Measurements from ENCODE around the gene NUP205.
"Not testable (repeated sequence)": the region's sequence is repeated elsewhere in the genome, so short reads cannot be mapped to it uniquely, and the experiment has no call there.

The NUP205 gene

DNA sequence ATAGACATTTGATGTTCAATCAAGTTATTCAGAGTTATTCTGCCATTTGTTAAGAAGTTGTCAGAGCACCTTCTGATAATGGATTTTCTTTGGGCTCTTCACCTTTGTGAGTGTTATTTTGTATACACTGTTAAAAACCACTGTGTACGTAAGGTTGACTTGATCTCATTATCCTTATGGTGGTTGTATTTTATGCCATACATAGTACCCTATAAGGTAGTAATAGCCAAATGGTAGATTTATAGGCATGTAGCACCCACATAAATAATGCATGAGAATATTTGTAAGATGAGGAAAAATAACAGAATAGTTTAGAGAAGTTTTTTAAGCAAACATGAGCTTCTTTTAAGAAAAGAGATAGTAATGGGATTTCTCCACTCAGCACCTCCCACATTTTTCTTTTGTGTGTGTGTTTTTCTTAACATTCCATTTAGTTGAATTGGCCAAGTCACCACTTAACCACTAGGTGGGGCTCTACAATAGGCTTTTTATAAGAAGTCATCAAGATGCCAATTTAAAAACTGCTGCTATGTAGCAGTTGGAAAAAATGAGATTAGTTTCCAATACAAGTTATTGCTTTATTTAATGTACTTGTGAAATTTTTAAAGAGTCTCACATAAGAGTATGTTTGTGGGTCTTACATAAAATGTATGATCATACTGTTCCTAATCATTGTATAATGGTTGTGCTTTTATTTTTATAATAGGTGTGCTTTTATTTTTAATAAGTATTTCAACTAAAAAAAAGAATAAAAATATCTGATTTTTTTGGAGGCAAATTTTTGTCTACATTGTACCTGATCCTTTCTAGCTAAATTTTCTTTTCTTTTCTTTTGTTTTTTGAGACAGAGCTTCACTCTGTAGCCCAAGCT is 63.5 kb downstream of the NUP205 start:
- DNase-seq: peak; percentile 54

DNA sequence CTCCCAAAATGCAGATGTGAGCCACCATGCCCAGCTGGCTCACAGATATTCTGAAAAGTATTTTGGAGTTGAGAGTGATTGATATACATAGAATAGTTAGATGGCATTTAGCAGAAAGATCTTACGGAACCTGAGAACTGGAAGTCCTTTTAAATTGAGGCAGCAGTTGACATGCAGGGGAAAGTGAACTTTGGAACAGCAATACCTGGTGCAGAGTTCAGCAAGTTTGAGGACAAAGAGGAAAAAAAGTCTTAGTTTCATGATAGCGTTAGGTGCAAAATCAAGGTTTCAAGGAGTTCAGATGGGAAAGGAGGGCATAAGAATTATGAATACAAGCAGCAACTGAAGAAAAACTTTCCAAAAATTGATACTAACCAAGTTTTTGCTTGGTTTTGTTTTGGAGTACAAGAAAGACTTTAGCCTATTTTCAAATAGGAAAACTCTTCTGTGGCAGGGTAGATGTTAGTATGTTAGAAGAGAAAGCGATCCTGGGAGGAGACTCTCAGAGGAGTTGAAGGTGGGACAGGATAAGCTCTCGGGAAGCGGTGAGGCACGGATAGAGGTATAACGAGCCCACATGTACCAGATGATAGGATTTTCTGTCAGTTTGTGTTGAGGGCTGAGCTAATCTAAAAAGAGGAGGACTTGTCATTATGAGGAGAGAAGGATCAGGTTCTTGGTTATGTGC is 76.6 kb downstream of the NUP205 start:
- no peak for DNase-seq

DNA sequence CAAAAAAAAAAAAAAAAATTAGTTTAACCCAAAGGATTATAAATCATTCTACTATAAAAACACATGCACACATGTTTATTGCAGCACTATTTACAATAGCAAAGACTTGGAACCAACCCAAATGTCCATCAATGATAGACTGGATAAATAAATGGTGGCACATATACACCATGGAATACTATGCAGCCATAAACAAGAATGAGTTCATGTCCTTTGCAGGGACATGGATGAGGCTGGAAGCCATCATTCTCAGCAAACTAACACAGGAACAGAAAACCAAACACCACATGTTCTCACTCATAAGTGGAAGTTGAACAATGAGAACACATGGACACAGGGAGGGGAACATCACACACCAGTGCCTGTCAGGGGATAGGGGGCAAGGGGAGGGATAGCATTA is 82.0 kb downstream of the NUP205 start:
- DNase-seq: not testable (repeated sequence)

DNA sequence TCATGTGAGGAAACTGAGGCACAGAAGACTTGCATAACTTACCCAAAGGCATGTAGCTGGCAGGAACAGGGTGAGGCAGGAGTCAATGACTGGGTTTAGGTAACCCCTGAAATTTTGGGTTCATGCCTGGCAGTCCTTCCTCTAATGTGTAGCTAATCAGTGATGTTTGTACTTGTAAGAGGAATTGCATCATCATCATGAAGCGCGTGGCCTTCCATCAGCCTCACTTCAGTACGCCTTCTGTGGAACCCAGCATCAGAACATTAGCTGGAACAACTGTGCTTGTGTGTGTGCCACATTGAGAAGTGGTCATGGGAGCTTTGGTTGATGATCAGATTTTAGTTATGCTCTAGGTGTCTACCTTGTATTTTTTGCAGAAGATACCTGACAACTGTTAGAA is 86.4 kb downstream of the NUP205 start:
- DNase-seq: no peak

DNA sequence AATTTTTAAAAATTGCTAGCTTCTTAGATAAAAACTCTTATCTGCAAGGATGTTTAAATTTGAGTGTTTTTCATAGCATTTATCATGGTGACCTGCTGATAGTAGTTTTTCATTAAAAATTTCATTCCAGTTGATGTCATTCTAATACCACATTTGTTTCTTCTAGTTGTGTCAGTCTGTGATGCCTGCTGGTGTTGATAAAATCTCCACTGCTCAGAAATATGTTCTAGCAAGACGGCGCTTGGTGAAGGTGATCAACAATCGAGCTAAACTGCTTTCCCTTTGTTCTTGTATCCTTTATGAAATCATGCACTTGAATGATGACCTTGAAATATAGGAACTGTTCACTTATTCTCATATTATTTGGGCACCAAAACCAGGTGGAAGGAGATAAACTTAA is 87.0 kb downstream of the NUP205 start:
- no peak for DNase-seq

DNA sequence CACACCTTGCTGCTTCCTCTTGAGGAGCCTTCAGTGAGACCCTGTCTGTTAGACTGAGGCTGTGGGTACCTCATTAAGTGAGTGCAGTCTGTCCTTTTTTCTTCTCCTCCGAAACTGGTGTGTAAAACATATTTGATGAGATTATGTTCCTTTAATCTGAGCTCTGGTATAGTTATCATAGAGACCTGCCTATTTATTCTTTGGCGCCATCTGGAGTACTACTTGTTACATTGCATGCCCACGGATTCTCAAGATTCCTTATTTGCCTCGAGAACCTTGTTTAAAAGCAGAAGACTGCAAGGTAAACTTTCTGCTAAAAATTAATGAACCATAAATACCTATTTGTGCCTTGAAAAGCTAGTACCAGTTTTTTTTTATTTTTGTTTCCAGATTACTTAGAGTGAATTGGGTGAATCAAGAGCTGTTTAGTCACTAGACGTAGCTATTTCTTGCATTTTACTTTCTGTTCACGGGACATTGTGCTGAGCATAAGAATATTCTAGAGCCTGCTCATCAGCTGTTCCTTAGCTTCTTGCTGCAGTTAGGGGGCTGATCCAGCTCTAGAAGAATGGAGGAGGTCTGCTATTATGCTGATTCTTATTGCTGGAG is 87.7 kb downstream of the NUP205 start:
- peak; percentile 44 for DNase-seq

DNA sequence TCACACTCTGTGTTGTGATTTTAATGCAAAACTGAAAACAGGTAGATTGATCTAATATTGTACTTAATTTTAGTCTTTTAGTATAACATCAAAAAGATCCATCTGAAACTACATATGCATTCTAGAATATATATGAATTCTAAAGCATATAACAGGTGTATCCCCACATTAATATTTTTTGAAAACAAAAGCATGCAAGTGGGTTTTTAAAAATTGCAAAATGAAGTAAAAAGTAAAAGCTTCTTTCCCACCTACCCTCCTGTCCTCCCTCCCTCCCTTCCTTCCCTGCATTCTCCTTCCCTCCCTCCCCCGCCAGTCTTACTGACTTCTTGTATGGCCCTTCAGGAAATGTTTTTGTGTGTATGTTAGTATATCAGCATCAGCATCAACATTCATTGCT is 90.0 kb downstream of the NUP205 start:
- DNase-seq: no peak

DNA sequence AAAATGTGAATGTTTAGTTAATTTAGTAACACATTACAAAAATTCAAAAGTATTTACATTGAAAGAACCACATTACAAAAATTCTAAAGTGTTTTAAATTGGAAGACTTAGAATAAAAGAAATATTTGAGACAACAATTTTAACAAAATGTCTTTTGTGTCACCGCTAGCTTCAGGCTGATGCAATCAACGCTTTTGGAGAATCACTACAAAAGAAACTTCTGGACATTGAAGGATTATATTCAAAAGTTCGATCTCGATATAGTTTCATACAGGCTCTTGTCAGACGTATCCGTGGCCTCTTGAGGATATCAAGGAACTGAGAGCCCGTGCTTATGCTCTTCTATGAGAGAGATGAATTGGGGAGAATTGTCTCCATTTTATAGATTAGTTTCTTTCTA is 90.5 kb downstream of the NUP205 start:
- DNase-seq: no peak

DNA sequence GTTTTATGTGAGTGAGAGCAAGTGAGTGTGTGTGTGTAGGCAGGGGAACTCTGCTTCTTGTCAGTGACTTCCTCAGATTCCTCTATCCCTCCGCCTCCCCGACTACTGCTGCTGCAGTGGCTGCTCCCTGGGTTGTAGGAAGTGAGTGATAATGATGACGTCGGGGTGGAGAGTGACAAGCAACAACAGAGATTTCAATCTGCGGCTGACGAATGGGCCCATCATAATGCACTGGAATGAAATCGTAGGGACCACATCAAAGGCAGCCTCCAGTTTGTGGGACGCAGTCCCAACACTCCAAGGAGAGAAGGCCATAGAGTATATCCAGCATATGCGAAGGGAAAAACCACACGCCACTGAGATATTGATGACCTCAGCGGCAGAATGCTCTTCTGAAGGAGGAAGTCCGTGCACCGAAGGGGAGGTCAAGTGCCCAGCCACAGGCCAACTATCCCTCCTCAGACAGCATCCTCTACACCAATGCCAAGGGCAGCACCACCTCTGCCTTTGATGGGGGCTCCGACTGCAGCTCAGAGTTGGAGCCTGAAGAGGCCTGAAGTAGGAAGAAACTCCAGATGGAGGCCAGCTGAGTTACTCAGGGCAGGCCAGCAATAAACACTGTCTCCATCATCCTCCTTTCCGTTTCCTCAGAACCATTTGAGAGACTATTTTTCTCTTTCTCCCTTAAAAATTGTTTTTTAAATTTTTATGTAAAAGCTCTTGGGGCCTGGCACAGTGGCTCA is 93.3 kb downstream of the NUP205 start:
- DNase-seq: no peak

DNA sequence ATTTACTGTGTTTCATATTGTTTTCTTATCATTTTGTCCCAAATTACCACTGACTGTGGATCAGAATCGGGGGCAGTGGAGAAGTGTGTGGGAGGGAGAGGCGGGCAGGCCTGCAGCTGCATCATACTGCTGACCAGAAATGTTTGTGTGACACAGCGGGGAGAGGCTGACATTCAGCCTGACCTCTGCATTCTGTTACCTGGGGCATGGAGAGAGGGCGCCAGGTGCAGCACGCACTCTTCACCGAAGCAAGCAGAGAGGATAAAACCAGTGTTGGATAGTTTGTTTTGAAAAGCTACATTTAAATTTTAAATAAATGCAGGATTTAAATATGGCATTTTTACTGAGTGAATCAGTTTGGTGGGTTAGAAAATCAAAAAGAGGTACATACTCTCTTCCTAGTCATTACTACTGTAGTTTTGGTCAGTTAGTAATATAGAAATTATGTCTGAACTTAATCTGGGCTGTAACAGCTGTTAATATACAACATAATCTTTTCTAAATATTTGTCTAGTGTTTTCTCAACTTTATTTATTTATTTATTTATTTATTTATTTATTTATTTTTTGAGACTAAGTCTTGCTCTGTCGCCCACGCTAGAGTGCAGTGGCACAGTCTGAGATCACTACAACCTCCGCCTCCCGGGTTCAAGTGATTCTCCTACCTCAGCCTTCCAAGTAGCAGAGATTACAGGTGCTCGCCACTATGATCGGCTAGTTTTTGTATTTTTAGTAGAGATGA is 95.8 kb downstream of the NUP205 start:
- DNase-seq: no peak

DNA sequence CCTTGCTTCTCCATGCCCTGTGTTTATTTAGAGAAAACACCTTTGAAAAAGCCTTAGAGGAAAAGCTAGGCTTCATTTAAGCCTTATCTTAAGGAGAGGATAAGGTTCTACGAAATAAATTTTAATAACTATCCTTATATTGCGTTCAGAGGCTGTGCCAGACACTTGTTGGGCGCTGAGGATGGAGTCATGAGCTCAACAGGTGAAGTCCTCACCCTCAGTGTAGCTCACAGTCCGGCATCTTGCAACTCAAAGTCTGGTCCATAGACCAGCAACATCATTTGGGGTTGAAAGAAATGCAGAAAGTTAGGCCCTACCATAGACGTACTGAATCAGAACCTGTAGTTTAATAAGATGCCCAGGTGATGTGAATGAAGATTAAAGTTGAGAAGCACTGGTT is 100.8 kb downstream of the NUP205 start:
- DNase-seq: no peak

DNA sequence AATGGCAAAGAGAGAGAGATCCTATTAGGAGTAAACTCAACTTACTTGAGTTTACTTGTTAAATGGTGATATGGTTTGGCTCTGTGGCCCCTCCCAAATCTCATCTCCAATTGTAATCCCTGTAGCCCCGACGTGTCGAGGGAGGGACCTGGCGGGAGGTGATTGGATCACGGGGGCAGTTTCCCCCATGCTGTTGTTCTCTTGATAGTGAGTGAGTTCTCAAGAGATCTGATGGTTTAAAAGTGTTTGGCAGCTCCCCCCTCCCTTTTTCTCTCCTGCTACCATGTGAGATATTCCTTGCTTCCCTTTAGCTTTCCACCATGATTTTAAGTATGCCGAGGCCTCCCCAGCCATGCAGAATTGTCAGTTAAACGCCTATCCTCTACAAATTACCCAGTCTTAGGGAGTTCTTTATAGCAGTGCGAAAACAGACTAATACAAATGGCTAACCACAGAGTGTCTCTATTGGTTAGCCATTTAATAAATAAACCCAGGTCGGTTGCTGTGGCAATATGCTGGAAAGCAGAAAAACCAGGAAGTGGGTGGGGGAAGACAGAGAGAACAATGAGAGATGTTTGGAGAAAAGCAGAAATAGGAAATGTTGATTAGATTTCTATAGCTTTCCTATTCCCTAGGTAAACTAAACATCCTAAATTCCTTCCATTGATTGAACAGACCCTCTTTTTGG is 101.6 kb downstream of the NUP205 start:
- DNase-seq: no peak

DNA sequence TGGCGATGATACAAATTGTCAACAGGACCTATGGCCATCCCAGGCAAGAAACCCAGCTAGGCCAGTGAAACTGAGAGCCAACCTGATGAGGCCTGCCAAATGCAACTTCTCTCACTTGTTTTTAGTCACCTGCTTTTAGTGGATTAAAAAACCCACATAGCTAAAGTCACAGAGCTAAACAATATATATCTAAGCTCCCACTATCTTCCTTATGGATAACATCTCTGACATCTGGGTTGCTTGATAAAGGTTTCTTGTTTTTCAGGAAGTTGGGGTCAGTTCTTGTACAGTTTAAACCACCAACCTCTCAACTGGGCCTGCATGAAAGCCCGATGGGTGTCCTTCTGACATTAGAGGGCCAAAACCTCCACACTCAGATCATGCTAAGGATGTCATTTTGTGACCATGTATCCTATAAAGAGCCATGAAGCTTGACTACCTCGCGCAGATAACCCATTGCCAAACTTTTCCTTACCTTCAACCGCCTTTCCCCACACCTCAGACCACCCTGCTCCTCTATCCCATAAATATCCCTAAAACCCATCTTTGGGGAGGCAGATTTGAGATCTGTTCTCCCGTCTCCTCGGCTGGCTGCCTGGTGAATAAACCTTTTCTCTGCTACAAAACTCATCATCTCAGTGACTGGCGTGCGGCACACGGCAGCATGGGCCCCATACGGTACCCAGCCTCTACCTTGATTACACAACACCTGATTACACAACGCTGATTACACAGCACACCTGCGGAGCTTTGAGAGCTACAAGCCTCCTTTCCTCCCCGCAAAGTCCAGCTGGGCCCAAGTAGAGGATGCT is 103.8 kb downstream of the NUP205 start:
- peak; percentile 7 for DNase-seq

DNA sequence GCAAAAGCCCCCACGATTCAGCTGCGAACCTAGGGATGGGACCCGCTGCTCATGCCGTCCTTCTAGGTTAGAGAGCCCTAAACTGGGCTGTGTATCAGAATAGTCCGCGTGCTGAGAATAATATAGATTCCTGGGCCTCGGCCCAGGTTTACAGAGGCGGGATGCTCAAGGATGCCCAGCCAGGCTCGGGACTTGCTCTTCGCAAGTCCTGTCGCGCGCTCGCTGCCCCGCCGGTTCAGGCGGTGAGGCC is 104.3 kb downstream of the NUP205 start:
- no peak for DNase-seq

DNA sequence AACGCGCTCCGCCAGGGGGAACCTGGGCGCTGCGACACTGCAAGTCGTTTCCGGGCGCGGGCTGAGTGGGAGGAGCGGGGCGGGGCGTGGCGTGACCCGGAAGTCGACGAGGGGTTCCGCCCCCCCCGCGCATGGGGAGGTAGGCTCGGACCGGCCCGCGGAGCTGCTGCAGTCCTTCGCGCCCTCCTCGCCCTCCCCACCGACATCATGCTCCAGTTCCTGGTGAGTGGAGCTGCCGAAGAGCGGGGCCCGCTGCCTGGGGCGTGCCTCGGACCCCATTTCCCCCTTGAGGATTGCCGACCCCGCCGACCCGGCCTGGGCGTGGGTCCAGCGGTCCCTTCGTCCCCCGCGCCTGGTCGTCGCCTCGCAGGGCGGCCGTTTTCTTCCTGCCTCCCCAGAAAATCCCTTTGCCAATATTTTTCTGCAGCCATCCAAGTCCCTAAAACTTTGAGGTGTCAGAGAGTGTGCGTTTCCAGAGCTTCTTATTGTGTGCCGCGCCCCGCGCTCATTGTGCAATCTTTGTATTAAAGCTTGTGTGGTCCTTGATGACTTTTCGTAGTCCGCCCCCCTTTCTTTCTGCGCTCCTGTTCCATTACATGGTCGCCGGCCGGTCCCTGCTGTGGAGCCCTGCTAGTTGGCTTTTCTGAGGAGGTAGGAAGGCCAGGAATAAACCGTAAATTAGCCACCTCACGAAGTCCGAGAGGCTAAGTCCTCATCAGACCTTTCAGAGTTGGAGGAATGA is 104.8 kb downstream of the NUP205 start, which contains the start of gene STMP1:
Gene STMP1 (plus strand): TSS at position 142 of the 742 bp plus-strand sequence.
- DNase-seq: peak; percentile 97

DNA sequence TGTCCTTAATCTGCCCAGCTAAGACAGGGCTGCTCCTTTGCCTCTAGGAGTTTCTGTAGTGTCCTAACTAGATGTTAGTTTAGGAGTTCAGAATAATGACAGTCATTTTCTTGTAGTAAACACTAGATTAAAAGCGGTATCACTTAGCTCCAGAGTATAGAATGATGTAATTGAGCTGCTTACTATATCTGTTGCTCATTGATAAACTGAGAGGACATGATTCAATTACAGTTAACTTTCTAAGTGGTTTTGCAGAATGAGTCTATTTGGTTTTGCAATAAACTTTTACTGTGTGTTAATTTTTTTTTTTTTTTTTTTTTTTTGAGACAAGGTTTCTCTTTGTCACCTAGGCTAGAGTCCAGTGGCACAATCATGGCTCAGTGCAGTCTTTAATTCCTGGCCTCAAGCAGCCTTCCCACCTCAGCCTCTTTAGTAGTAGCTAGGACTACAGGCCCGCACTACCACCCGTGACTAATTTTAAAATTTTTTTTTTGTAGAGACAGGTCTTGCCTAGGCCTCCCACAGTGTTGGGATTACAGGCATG is 106.4 kb downstream of the NUP205 start:
- peak; percentile 71 for DNase-seq

DNA sequence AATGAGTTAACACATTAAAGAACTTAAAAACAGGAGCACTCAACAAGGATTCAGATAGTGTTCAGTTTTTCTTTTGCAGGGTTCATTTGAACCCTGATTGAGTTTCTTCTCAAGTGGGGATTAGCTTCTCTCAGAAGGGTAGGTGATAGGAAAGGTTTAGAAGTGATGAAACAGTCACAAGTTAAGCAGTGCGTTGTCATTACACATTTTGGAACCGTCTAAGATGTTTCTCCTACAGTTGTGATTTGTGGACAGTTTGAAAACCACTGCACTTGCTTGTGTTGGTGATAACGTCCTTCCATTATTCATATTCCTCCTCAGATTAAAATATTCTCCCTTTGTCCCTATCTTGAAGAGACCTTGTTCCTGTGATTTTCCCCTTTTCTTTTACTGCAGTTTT is 107.3 kb downstream of the NUP205 start:
- no peak for DNase-seq

DNA sequence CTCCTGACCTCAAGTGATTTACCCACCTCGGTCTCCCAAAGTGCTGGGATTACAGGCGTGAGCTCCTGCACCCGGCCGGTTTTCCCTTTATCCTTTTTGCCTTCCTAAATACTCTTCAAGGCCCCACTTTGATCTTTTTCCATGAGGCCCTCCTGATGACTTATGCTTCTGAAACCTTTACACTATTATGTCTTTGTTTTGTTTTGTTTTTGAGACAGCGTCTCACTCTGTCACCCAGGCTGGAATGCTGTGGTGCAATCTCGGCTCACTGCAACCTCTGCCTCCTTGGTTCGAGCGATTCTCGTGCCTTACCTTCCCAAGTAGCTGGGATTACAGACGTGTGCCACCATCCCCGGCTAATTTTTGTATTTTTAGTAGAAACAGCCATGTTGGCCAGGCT is 108.4 kb downstream of the NUP205 start:
- no peak for DNase-seq

DNA sequence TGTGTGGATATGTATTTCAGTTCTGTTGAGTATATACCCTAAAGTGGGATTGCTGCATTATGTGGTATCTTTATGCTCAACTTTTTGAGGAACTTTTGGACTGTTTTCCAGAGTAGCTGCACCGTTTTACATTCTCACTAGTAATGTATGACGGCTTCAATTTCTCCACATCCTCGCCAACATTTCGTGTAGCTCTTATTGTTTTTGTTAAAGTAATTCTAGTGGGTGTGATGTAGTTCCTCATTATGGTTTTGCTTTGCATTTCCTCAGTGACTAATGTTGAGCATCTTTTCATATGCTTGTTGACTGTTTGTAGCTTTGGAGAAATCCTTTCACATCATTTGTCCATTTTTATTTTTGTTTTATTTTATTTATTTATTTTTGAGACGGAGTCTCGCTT is 109.1 kb downstream of the NUP205 start:
- no peak for DNase-seq

DNA sequence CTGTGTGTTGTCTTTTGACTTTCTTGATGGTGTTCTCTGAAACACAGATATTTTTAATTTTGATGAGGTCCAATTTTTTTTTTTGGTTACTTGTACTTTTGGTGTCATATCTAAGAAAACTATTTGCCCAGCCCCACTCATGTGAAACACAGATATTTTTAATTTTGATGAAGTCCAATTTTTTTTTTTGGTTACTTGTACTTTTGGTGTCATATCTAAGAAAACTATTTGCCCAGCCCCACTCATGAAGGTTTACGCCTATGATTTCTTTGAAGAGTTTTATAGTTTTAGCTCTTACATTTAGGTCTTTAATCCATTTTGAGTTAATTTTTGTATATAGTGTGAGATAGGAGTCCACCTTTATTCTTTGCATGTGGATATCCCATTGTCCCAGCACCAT is 109.9 kb downstream of the NUP205 start:
- not testable (repeated sequence) for DNase-seq
